ENCODE data around the gene RSPO3.

Gene RSPO3

DNA sequence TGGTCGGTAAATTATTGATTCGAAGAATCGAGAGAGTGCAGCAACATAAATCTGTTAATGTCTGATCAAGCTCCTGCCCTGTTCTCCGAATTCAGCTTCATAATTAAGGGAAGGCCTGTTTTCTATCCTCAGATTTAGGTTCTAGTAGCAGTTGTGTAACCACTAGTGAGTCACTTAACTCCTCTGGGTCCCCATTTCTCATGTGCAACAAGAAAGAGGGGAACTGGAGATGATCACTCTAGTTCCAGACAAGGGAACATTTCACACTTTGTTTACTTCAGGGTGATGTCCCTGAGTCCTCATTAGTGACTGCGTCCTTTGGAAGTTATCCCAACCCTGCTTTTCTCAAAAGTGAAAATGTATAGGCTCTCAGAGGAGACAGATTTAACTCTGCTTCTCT is 80.1 kb downstream of the RSPO3 start:
- H3K4me3 ChIP-seq (ENCODE audit: control insufficient read depth in 1 of 7, extremely low read depth in 1 of 7, insufficient read depth in 4 of 7, low read depth in 2 of 7, low read length in 6 of 7), result no peak overlapping the region
- POLR2A ChIA-PET, result no interaction called here
- CTCF ChIA-PET, result no interaction called here
- H3K9me3 ChIP-seq (ENCODE audit: control extremely low read depth in 1 of 5, control insufficient read depth in 4 of 5, insufficient read depth in 2 of 5, low read depth in 1 of 5, low read length in 4 of 5), result no peaks in the 10 kb centered on the region
- WGBS (ENCODE audit: insufficient coverage), result 100% methylated on average over 5 of the region's 5 CpGs
- H3K27ac ChIP-seq (ENCODE audit: insufficient read depth in 1 of 2, low read depth in 1 of 2, low read length in 2 of 2, poor library complexity in 1 of 2, severe bottlenecking in 2 of 2), result no peak overlapping the region
- no peaks in the 10 kb centered on the region for H3K36me3 ChIP-seq (ENCODE audit: control insufficient read depth in 4 of 4, insufficient read depth in 4 of 4, low read length in 3 of 4)
- peak in 2 of 3 donors; percentile 7 to 10 for DNase-seq
- peaks cover 0 to under 1% (median 0%) of the 10 kb centered on the region in 4 experiments for H3K4me1 ChIP-seq (ENCODE audit: control extremely low read depth in 1 of 4, control insufficient read depth in 4 of 4, insufficient read depth in 4 of 4, low read length in 3 of 4)
- H3K27me3 ChIP-seq (replicated peaks in 2 of 5; ENCODE audit: control insufficient read depth in 4 of 5, insufficient read depth in 5 of 5, low read length in 4 of 5), result peaks cover 0 to 1% (median 0%) of the 10 kb centered on the region in 5 experiments

DNA sequence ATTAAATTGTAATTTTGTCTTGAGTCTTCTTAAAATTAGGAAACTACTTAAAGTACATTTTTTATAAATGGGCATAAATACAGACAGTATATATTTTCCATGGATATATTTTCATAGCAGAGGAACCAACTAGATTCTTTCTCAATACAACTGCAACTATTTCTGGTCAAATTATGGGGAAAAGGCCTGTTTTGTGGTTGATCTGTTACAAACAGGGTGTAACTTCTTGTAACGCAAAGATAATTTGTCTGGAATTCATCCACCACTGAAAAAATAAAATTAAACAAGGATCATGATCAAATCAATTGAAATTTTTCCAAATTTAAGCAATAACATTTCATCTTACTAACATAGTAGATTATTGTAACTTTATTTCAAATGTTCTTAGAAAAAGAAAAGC is 81.0 kb downstream of the RSPO3 start:
- H3K27ac ChIP-seq (ENCODE audit: insufficient read depth in 1 of 2, low read depth in 1 of 2, low read length in 2 of 2, poor library complexity in 1 of 2, severe bottlenecking in 2 of 2), result no peak overlapping the region
- 100% methylated on average over 1 of the region's 1 CpG for WGBS (ENCODE audit: insufficient coverage)
- H3K36me3 ChIP-seq (ENCODE audit: control insufficient read depth in 4 of 4, insufficient read depth in 4 of 4, low read length in 3 of 4), result no peaks in the 10 kb centered on the region
- peaks cover 0 to 1% (median 0%) of the 10 kb centered on the region in 5 experiments for H3K27me3 ChIP-seq (replicated peaks in 2 of 5; ENCODE audit: control insufficient read depth in 4 of 5, insufficient read depth in 5 of 5, low read length in 4 of 5)
- no peak for DNase-seq
- CTCF ChIA-PET, result no interaction called here
- POLR2A ChIA-PET, result no interaction called here
- H3K4me1 ChIP-seq (ENCODE audit: control extremely low read depth in 1 of 4, control insufficient read depth in 4 of 4, insufficient read depth in 4 of 4, low read length in 3 of 4), result no peaks in the 10 kb centered on the region
- no peaks in the 10 kb centered on the region for H3K9me3 ChIP-seq (ENCODE audit: control extremely low read depth in 1 of 5, control insufficient read depth in 4 of 5, insufficient read depth in 2 of 5, low read depth in 1 of 5, low read length in 4 of 5)
- no peak overlapping the region for H3K4me3 ChIP-seq (ENCODE audit: control insufficient read depth in 1 of 7, extremely low read depth in 1 of 7, insufficient read depth in 4 of 7, low read depth in 2 of 7, low read length in 6 of 7)

DNA sequence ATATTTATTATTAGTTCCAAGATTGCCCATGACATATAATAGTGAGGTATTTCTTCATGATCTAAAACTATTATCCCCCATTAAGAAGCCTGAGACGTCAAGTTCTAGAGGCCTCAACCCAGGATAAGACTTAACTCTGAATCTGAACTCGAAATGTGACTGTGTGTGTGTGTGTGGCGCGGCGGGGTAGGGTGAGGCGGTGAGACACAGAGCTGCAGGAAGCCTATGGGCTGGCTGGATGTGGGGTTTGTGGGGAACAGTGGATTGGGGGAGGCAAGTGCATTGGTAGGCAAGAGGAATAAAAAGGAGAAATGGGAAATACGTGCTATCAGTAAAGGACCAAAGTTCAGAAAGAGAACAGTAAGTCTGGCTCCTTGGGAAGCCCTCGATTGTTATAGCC is 81.6 kb downstream of the RSPO3 start:
- 89% methylated on average over 7 of the region's 8 CpGs for WGBS (ENCODE audit: insufficient coverage)
- no peak overlapping the region for H3K27ac ChIP-seq (ENCODE audit: insufficient read depth in 1 of 2, low read depth in 1 of 2, low read length in 2 of 2, poor library complexity in 1 of 2, severe bottlenecking in 2 of 2)
- H3K4me3 ChIP-seq (ENCODE audit: control insufficient read depth in 1 of 7, extremely low read depth in 1 of 7, insufficient read depth in 4 of 7, low read depth in 2 of 7, low read length in 6 of 7), result no peak overlapping the region
- no peaks in the 10 kb centered on the region for H3K36me3 ChIP-seq (ENCODE audit: control insufficient read depth in 4 of 4, insufficient read depth in 4 of 4, low read length in 3 of 4)
- no peaks in the 10 kb centered on the region for H3K9me3 ChIP-seq (ENCODE audit: control extremely low read depth in 1 of 5, control insufficient read depth in 4 of 5, insufficient read depth in 2 of 5, low read depth in 1 of 5, low read length in 4 of 5)
- CTCF ChIA-PET, result interaction anchor here (1.2 kb wide), 1 partner anchor 10 kb away, joined by 3 read pairs; no protein-coding TSS in a partner anchor
- POLR2A ChIA-PET, result no interaction called here
- peaks cover 0 to 1% (median 0%) of the 10 kb centered on the region in 5 experiments for H3K27me3 ChIP-seq (replicated peaks in 2 of 5; ENCODE audit: control insufficient read depth in 4 of 5, insufficient read depth in 5 of 5, low read length in 4 of 5)
- no peak for DNase-seq
- no peaks in the 10 kb centered on the region for H3K4me1 ChIP-seq (ENCODE audit: control extremely low read depth in 1 of 4, control insufficient read depth in 4 of 4, insufficient read depth in 4 of 4, low read length in 3 of 4)

DNA sequence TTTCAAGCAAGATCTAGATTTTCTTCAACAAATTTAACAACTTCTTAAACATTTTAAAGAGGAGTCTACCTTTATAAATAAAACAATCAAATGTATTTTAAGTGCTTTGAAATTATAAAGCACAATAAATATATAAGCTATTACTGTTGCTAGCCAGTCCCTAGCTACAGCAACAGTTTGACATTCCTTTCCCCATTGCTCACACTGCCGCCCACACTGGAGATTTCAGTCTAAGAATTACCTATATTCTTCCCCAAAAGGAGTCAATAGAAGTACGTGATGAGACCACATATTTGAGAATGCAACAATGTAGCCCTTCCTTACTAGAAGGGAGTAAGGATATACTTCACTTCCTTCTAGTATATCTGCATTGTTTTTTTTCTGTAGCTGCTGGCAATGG is 82.8 kb downstream of the RSPO3 start:
- Histone ChIP-seq H3K27ac (ENCODE audit: insufficient read depth in 1 of 2, low read depth in 1 of 2, low read length in 2 of 2, poor library complexity in 1 of 2, severe bottlenecking in 2 of 2) (no peak overlapping the region), H3K9me3 (ENCODE audit: control extremely low read depth in 1 of 5, control insufficient read depth in 4 of 5, insufficient read depth in 2 of 5, low read depth in 1 of 5, low read length in 4 of 5) (no peaks in the 10 kb centered on the region), H3K4me3 (ENCODE audit: control insufficient read depth in 1 of 7, extremely low read depth in 1 of 7, insufficient read depth in 4 of 7, low read depth in 2 of 7, low read length in 6 of 7) (no peak overlapping the region), H3K27me3 (replicated peaks in 2 of 5; ENCODE audit: control insufficient read depth in 4 of 5, insufficient read depth in 5 of 5, low read length in 4 of 5) (peaks cover 0 to 1% (median 0%) of the 10 kb centered on the region in 5 experiments), H3K4me1 (ENCODE audit: control extremely low read depth in 1 of 4, control insufficient read depth in 4 of 4, insufficient read depth in 4 of 4, low read length in 3 of 4) (no peaks in the 10 kb centered on the region), H3K36me3 (ENCODE audit: control insufficient read depth in 4 of 4, insufficient read depth in 4 of 4, low read length in 3 of 4) (no peaks in the 10 kb centered on the region)
- DNase-seq, result no peak
- POLR2A ChIA-PET, result no interaction called here
- CTCF ChIA-PET, result no interaction called here
- WGBS (ENCODE audit: insufficient coverage), result no CpG with 5 or more reads among the region's 2 CpGs

DNA sequence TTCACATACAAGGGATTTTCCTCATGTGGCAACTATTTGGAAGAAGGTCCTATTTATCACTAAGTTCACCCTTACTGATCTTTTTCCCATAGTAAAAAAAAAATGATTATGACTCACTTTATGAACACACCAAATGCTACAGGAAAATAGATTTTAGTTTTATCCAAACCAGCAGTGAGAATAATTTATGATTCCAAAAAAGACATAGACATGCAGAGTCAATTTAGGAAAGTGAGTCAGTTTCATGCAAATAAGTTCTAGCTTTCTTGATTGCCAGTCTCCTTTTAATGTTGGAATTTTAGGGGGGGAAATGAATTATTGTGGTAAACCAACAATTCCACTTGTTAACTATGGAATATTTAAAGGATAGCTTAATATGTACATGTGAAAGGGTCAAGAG is 84.2 kb downstream of the RSPO3 start:
- ChIA-PET POLR2A (no interaction called here), CTCF (no interaction called here)
- no peaks in the 10 kb centered on the region for H3K36me3 ChIP-seq (ENCODE audit: control insufficient read depth in 4 of 4, insufficient read depth in 4 of 4, low read length in 3 of 4)
- no peak for DNase-seq
- no peak overlapping the region for H3K4me3 ChIP-seq (ENCODE audit: control insufficient read depth in 1 of 7, extremely low read depth in 1 of 7, insufficient read depth in 4 of 7, low read depth in 2 of 7, low read length in 6 of 7)
- H3K4me1 ChIP-seq (ENCODE audit: control extremely low read depth in 1 of 4, control insufficient read depth in 4 of 4, insufficient read depth in 4 of 4, low read length in 3 of 4), result no peaks in the 10 kb centered on the region
- H3K27me3 ChIP-seq (replicated peaks in 2 of 5; ENCODE audit: control insufficient read depth in 4 of 5, insufficient read depth in 5 of 5, low read length in 4 of 5), result peaks cover 0 to 8% (median 0%) of the 10 kb centered on the region in 5 experiments
- no peak overlapping the region for H3K27ac ChIP-seq (ENCODE audit: insufficient read depth in 1 of 2, low read depth in 1 of 2, low read length in 2 of 2, poor library complexity in 1 of 2, severe bottlenecking in 2 of 2)
- H3K9me3 ChIP-seq (ENCODE audit: control extremely low read depth in 1 of 5, control insufficient read depth in 4 of 5, insufficient read depth in 2 of 5, low read depth in 1 of 5, low read length in 4 of 5), result no peaks in the 10 kb centered on the region

DNA sequence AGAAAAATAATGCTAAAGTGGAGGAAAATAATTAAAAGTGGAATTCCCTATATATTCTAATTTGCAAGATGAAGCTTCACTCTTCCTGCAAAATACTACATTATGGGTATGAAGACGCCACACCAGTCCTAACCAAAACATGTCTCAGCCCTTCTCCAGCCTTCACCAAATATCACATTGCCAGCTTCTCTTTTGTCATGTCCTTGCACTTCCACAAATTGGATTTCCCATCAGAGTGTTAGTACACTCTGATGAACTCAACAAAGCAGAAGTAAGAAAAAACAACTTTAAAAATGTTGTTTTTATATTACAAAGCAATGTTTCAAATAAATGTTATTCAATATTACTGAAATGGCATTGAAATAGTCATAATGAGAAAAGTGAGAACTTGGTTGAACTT is 85.8 kb downstream of the RSPO3 start:
- ChIA-PET CTCF (no interaction called here), POLR2A (no interaction called here)
- Histone ChIP-seq H3K9me3 (ENCODE audit: control extremely low read depth in 1 of 5, control insufficient read depth in 4 of 5, insufficient read depth in 2 of 5, low read depth in 1 of 5, low read length in 4 of 5) (no peaks in the 10 kb centered on the region), H3K4me1 (ENCODE audit: control extremely low read depth in 1 of 4, control insufficient read depth in 4 of 4, insufficient read depth in 4 of 4, low read length in 3 of 4) (no peaks in the 10 kb centered on the region), H3K4me3 (ENCODE audit: control insufficient read depth in 1 of 7, extremely low read depth in 1 of 7, insufficient read depth in 4 of 7, low read depth in 2 of 7, low read length in 6 of 7) (no peak overlapping the region), H3K36me3 (ENCODE audit: control insufficient read depth in 4 of 4, insufficient read depth in 4 of 4, low read length in 3 of 4) (no peaks in the 10 kb centered on the region), H3K27me3 (replicated peaks in 2 of 5; ENCODE audit: control insufficient read depth in 4 of 5, insufficient read depth in 5 of 5, low read length in 4 of 5) (peaks cover 0 to 15% (median 0%) of the 10 kb centered on the region in 5 experiments), H3K27ac (ENCODE audit: insufficient read depth in 1 of 2, low read depth in 1 of 2, low read length in 2 of 2, poor library complexity in 1 of 2, severe bottlenecking in 2 of 2) (no peak overlapping the region)
- 100% methylated on average over 1 of the region's 1 CpG for WGBS (ENCODE audit: insufficient coverage)
- DNase-seq, result no peak

DNA sequence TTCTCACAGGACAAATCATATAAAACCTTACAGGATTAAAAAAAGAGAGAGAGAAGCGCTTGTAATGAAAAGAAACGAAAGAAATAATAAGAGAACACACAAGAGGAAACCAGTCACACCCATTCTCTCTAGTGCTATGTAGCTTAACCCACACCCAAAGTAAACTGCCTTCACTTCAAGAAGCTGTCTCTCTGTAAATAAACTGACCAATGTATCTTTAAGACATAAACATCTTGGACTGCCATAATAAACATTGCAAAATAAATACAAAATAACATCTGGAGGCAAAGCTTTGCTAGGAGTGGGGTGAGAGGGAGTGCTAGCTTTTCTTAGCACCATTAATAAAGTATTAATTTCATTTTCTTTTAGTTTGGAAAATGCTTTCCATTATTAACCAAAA is 86.6 kb downstream of the RSPO3 start:
- no peak overlapping the region for H3K27ac ChIP-seq (ENCODE audit: insufficient read depth in 1 of 2, low read depth in 1 of 2, low read length in 2 of 2, poor library complexity in 1 of 2, severe bottlenecking in 2 of 2)
- CTCF ChIA-PET, result no interaction called here
- H3K27me3 ChIP-seq (replicated peaks in 2 of 5; ENCODE audit: control insufficient read depth in 4 of 5, insufficient read depth in 5 of 5, low read length in 4 of 5), result peaks cover 0 to 15% (median 0%) of the 10 kb centered on the region in 5 experiments
- POLR2A ChIA-PET, result no interaction called here
- H3K4me1 ChIP-seq (ENCODE audit: control extremely low read depth in 1 of 4, control insufficient read depth in 4 of 4, insufficient read depth in 4 of 4, low read length in 3 of 4), result no peaks in the 10 kb centered on the region
- no peaks in the 10 kb centered on the region for H3K36me3 ChIP-seq (ENCODE audit: control insufficient read depth in 4 of 4, insufficient read depth in 4 of 4, low read length in 3 of 4)
- no CpG with 5 or more reads among the region's 2 CpGs for WGBS (ENCODE audit: insufficient coverage)
- no peak for DNase-seq
- H3K4me3 ChIP-seq (ENCODE audit: control insufficient read depth in 1 of 7, extremely low read depth in 1 of 7, insufficient read depth in 4 of 7, low read depth in 2 of 7, low read length in 6 of 7), result no peak overlapping the region
- H3K9me3 ChIP-seq (ENCODE audit: control extremely low read depth in 1 of 5, control insufficient read depth in 4 of 5, insufficient read depth in 2 of 5, low read depth in 1 of 5, low read length in 4 of 5), result no peaks in the 10 kb centered on the region
